OCI-LY7 (cell line): Measurements from ENCODE around the gene MPPED2.

Experiments used
- EZH2phosphoT487 ChIP-seq: fragments of 200-600 bp; sonication (generic); IDR thresholded peaks from 2 replicates; pipeline ENCODE4 v1.6.1; 2018; ENCODE audit warnings: low read depth, borderline replicate concordance, mild to moderate bottlenecking, mixed run types, antibody characterized with exemption, low read length, moderate library complexity, mixed read lengths
- TF ChIP-seq, protein P1 (sequence below): fragments of 200-600 bp; sonication (generic); conservative IDR thresholded peaks from 2 replicates; pipeline ENCODE4 v1.5.1; 2014; ENCODE audit warnings: mild to moderate bottlenecking, antibody characterized with exemption, low read length, moderate library complexity, mixed read lengths

DNA sequence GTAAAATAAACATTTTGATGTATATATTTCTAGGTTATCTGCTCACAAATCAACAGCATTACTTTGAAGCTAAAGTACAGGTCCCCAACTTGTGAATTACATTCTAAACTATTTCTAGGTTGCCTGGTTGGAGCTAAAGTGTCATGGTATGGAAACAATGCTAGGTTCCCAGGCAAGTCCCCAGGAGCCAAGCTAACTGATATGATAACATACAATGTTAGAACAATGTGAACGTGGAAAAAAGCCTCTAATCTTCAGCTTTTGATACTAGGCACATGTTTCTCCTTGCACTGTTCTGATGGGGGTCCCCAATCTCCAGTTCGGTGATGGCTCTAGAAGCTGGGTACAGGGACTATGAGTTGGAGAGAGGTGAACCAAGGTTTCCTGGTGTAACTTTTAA, 153.4 kb downstream of the MPPED2 start:
- TF ChIP-seq, protein P1, sequence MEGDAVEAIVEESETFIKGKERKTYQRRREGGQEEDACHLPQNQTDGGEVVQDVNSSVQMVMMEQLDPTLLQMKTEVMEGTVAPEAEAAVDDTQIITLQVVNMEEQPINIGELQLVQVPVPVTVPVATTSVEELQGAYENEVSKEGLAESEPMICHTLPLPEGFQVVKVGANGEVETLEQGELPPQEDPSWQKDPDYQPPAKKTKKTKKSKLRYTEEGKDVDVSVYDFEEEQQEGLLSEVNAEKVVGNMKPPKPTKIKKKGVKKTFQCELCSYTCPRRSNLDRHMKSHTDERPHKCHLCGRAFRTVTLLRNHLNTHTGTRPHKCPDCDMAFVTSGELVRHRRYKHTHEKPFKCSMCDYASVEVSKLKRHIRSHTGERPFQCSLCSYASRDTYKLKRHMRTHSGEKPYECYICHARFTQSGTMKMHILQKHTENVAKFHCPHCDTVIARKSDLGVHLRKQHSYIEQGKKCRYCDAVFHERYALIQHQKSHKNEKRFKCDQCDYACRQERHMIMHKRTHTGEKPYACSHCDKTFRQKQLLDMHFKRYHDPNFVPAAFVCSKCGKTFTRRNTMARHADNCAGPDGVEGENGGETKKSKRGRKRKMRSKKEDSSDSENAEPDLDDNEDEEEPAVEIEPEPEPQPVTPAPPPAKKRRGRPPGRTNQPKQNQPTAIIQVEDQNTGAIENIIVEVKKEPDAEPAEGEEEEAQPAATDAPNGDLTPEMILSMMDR = no peak
- no peak for TF ChIP-seq EZH2phosphoT487
